GM18511 (cell line): ENCODE results near the gene SCD5.
"Not testable (repeated sequence)": the region's sequence is repeated elsewhere in the genome, so short reads cannot be mapped to it uniquely, and the experiment has no call there.

ENCODE experiments used
- ATAC-seq: cut with Tn5 transposase; IDR thresholded peaks from one replicate; pipeline ENCODE4 v1.9.1; 2021; ENCODE audit warnings: mild to moderate bottlenecking, moderate library complexity; ENCODE audit not compliant: unreplicated experiment

Gene SCD5

GRCh38 chr4:82798168-82799005 lies at the start of gene SCD5:
SCD5 (minus strand) TSS chr4:82798796; CDS start chr4:82798537, 259 bp downstream.
- ATAC-seq: peak; percentile 92

GRCh38 chr4:82842593-82842992 lies 44.0 kb upstream of the SCD5 start:
- no peak for ATAC-seq

DNA sequence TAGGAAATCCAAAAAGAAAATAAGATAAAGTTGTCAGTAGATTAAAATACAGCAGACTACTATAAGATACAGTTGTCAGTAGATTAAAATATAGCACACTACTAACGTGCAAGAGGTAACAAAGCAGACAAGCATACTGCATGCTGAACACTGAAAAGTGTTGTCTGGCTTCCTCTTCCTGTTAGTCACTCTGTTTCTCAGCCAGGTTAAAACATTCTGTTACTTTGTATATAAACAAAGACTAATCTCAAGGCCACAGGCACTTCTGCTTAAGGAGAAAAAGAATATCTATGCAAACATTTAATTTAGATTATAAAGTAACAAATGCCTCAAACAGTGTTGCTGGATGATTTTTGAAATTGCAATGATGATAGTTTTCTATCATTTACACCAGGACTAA lies 41.0 kb upstream of the SCD5 start:
- ATAC-seq: no peak

GRCh38 chr4:82833696-82834313 lies 35.2 kb upstream of the SCD5 start:
- ATAC-seq: no peak

- ATAC-seq: not testable (repeated sequence)
Observed at GRCh38 chr4:82833060-82833459, 34.5 kb upstream of the SCD5 start.

DNA sequence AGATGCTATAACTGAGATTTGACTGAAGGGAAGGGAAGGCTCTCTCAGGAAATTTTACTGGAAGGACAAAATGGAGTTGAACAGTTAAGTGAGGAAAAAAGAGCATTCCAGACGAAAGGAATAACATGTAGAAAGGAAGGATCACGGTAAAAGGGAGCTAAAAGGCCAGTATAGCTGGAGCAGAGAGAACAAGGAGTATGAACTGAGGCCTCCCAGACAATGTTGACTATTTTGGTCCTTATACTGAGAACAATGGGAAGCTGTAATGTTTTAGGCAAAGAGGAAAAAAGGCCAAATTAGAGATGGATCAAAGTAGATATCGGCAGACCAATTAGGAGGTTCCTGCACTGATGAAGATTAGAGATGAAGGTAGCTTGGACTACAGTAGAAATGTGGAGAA lies 26.8 kb upstream of the SCD5 start:
- ATAC-seq: no peak

- no peak for ATAC-seq
Observed at GRCh38 chr4:82823062-82823461, 24.5 kb upstream of the SCD5 start.

DNA sequence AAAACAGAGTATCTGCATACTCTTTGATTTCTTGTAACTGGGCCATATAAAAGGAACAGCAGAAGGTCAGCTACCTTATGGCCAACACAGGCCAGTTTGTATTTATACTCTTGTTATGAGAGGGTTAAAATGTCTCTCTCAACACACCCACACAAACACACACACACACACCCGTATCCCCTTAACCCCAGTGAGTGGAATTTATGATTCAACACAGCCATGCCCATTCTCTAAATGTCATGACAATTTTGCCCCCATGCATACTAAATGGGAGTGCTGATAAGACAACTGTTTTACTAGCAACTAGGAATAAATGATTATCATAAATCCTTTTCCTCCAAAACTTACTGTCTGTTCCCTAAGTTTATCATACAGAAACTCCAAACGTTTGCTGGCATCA lies 22.1 kb upstream of the SCD5 start:
- ATAC-seq: no peak

DNA sequence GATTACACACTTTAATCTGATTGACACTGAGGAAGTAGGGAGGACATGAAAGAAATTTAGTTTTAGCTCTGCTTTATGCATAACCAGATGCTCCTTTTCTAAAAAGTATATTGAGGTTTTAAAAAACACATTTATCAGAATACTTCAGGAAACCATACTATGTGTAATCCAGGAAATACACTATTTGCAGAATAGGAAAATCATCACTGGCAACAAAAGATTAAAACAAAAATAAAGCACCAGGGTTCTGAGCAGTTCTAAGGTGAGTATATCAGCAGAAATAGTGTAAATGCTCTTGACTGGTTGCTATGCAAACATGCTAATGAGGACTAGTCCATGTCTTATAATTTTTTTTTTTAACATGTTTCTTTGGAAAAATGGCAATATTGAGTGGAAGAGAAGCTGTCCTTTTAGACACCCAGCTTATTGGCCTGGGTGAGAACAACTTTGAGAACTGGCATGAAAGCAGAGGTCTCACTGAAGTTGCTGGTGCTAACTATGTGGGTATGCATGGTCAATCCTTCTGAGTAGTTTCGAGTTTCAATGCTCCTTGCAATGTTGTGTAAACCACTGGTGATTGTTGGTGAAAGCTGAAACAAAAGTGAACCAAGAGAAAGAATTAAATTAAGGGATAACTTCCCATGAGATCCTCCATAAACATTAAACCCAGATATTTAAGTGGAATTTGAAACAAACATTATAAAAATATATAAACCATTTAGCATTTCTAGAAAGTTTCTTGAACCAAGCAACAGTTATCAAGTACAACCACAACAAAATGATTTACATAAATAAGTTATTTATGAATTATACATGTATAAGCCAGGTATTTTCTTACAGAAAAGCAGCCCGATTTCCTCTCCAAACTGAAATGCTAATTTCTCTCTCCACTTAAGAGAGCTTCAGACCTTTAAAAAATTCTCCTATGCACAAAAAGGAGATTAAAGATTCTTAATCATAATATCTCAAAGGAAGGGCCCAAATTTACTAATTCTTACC lies 20.4 kb upstream of the SCD5 start:
- ATAC-seq: peak; percentile 86

- not testable (repeated sequence) for ATAC-seq
Observed at GRCh38 chr4:82816874-82817273, 18.3 kb upstream of the SCD5 start.

DNA sequence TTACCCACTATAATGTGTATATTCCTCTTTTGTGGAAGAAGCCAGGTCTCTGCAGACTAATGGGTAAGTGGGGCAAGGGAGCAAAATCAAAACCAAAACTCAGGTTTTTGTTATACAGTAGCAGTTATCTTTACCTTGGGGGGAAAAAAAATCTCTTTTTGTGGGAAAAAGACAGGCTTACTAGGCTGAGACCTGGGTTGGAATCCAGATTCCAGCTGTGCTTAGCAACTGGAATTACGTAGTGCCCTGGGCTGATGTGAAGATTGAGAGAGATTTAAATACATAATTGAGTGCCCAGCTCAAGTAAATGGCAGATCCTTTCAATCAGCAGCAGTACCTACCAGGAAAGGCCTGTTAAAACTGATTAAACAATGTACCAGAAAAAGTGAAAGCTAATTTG lies 15.4 kb upstream of the SCD5 start:
- ATAC-seq: no peak

- no peak for ATAC-seq
Observed at GRCh38 chr4:82811838-82812341, 13.3 kb upstream of the SCD5 start.

DNA sequence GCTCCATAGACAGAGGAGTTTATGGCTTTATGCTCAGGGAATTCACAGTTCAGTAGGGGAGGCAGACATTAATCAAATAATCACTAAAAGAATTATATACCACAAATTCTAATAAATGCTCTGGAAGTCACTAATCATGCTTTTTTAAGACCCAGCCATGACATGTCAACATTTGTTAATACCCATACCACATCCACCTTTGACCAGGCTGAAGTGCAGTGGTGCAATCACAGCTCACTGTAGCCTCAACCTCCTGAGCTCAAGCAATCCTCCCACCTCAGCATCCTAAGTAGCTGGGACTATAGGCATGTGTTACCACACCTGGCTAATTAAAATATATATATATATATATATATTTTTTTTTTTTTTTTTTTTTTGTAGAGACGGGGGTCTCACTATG lies 12.8 kb upstream of the SCD5 start:
- ATAC-seq: no peak

DNA sequence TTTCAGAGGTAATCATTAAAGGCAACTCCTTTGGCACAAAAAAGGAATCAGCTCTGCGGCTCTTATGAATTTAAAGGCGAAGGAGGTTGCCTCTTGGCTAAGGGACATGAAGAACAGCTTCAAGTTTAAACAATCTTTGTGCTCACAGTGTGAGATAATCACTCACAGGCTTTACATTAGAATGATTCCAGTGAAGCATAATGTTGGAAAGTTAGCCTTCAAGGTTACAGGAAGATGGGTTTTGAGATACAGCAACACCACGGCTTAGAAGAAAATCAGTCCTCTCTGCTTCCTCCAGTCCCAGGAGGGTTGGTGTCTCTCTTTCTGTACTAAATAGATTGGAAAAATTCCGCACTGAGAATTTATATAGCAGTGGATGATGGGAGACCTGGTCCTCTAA lies 11.6 kb upstream of the SCD5 start:
- no peak for ATAC-seq

- no peak for ATAC-seq
Observed at GRCh38 chr4:82809619-82810018, 11.0 kb upstream of the SCD5 start.

DNA sequence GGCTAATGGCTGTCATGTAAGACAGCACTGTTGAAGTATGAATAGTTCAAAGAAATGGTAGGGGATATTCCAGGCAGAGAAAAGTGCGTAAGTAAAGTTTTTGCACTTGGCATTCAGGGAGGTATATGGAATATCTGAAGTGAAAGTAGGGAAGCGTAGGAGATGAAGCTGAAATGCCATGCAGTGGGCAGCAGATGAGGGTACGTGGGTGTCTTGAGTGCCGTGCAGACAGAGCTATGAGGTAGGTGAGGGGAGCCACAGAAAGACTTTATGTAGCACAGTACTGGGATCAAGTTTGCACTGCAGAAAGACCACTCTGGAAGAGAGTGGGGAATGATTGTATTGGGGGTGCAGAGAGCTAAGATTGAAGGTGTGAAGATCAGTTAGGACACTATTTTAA lies 5.2 kb upstream of the SCD5 start:
- ATAC-seq: no peak

GRCh38 chr4:82802911-82803310 lies 4.3 kb upstream of the SCD5 start:
- no peak for ATAC-seq

DNA sequence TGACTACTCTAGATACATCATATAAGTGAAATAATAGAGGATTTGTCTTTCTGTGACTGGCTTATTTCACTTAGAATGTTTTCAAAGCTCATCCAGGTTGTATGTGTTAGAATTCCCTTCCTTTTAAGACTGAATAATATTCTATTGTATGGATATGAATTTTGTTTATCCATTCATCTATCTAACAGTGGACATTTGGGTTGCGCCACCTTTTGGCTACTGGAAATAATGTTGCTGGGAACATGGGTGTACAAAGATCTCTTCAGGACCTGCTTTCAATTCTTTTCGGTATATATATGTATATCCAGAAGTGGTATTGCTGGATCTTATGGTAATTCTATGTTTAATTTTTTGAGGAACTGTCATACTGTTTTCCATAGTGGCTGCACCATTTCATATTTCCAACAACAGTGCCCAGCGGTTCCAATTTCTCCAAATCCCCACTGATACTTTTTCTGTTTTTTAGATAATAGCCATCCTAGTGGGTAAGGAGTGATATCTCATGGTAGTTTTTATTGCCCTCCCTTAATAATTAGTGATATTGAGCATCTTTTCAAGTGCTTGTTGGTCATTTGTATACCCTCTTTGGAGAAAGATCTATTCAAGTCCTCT lies 3.4 kb upstream of the SCD5 start:
- ATAC-seq: no peak

- peak; percentile 36 for ATAC-seq
Observed at GRCh38 chr4:82799006-82799881, 648 bp upstream of the SCD5 start.
